Adipocyte (in vitro differentiated cells): ENCODE measurements around the gene DISP1.

Experiments
- DNase-seq: peaks from one replicate; pipeline ENCODE4 v3.0.0-alpha.2; 2015; ENCODE audit warnings: low read depth
- H3K27me3 ChIP-seq: replicated peaks from 2 replicates; pipeline ENCODE4 v1.7.0; 2013; ENCODE audit warnings: mild to moderate bottlenecking, low read length, moderate library complexity; ENCODE audit not compliant: control insufficient read depth, insufficient read depth
- H3K36me3 ChIP-seq: 2 replicates; pipeline ENCODE4 v1.7.0; 2013; ENCODE audit warnings: low read length, mild to moderate bottlenecking, moderate library complexity; ENCODE audit not compliant: control insufficient read depth, insufficient read depth, severe bottlenecking
- H3K4me1 ChIP-seq: 2 replicates; pipeline ENCODE4 v1.7.0; 2013; ENCODE audit warnings: mild to moderate bottlenecking, low read length, moderate library complexity; ENCODE audit not compliant: control insufficient read depth, insufficient read depth
- H3K4me3 ChIP-seq: 2 replicates; pipeline ENCODE4 v1.7.0; 2013; ENCODE audit warnings: mild to moderate bottlenecking, low read length, moderate library complexity
- H3K9ac ChIP-seq: 2 replicates; pipeline ENCODE4 v1.7.0; 2013; ENCODE audit warnings: mild to moderate bottlenecking, low read length, moderate library complexity
- H3K9me3 ChIP-seq: 2 replicates; pipeline ENCODE4 v1.7.0; 2013; ENCODE audit warnings: mild to moderate bottlenecking, low read length, moderate library complexity; ENCODE audit not compliant: control insufficient read depth

DISP1 gene

DNA sequence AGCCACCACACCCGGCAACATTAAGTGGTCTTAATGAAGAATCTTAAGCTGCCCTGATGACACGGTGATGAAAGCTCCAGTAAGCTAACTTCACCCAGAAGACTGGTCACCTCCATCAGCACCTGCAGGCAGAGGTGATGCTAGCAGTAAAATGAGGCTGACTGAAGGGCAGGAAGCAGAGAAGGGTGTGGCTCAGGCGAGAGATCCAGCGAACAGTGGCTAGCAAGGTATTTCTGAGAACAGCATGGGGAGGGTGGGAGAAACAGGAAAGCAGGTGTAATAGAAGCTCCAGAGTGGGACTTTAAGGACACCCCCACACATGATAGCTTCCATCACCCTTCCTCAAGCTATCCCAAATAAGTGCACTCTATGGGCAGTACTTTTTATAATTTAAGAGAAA lies 15.9 kb upstream of the DISP1 start:
- Histone ChIP-seq H3K9ac (no peak overlapping the region), H3K9me3 (no peaks in the 10 kb centered on the region), H3K27me3 (no peaks in the 10 kb centered on the region), H3K4me1 (peaks cover 4% of the 10 kb centered on the region), H3K4me3 (no peak overlapping the region), H3K36me3 (no peaks in the 10 kb centered on the region)
- no peak for DNase-seq

DNA sequence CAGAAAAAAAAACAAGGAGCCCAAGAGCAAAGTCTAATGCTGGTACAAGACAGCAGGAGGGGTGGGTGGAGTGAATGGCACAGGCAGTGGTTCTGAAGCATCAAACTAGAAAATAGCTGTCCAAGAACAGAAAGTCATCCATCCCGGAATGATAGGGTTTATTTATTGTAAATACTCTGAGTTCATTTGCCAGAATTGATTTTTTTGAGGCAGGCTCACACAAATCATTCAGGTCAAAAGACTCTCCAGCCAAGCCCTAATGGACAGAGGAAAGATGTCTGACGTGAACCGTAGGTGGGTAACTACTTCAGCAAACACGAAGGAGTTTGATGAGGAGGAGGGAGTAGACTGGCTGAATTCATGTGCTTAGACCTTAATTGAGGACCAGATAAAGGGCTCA lies 13.8 kb upstream of the DISP1 start:
- no peak for DNase-seq
- Histone ChIP-seq H3K27me3 (no peaks in the 10 kb centered on the region), H3K9ac (no peak overlapping the region), H3K9me3 (no peaks in the 10 kb centered on the region), H3K4me3 (no peak overlapping the region), H3K4me1 (peaks cover 8% of the 10 kb centered on the region), H3K36me3 (no peaks in the 10 kb centered on the region)

- Histone ChIP-seq H3K27me3 (no peaks in the 10 kb centered on the region), H3K36me3 (no peaks in the 10 kb centered on the region), H3K4me1 (peaks cover 19% of the 10 kb centered on the region), H3K9me3 (no peaks in the 10 kb centered on the region), H3K9ac (no peak overlapping the region), H3K4me3 (no peak overlapping the region)
- DNase-seq, result no peak
Measured at GRCh38 chr1:222811671-222812070, 3.2 kb upstream of the DISP1 start.

DNA sequence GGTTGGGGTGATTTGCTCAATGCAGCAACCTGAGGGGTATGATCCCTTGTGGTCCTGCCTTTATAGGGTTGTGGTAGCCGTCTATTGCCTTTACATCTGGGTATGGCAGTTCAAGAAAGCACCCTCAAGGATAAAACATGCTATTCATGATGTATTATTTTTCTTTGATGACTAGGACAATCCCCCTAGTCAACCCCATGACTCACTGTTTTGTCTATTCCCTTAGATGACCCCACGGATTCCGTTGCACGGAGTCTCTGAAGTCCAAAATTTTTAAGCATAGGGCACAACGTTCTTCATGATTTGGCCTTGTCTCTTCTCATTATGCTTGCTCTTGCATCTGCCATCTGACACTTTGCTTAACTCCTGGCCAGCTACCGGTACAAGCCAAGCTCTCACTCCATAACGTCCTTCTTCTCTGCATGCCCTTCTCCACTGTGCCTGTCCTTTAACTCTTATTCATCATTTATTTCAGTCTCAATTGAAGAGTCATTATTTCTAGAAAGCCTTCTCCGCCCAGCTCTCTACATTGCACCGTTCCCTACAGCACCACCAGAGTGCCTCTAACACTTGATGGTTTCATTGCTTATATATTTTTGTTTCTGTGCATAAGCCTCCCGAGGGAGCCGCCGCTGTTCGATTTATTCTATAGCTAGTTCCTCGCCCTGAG lies 838 bp upstream of the DISP1 start:
- Histone ChIP-seq H3K9me3 (no peaks in the 10 kb centered on the region), H3K4me3 (peak overlapping the region; percentile 98), H3K27me3 (no peaks in the 10 kb centered on the region), H3K36me3 (no peaks in the 10 kb centered on the region), H3K9ac (peak overlapping the region; percentile 89), H3K4me1 (peaks cover 41% of the 10 kb centered on the region)
- DNase-seq, result no peak

- Histone ChIP-seq H3K36me3 (no peaks in the 10 kb centered on the region), H3K4me1 (peaks cover 45% of the 10 kb centered on the region), H3K4me3 (peak overlapping the region; percentile 98), H3K9ac (peak overlapping the region; percentile 89), H3K27me3 (no peaks in the 10 kb centered on the region), H3K9me3 (no peaks in the 10 kb centered on the region)
- no peak for DNase-seq
Measured at GRCh38 chr1:222815440-222815765, 564 bp downstream of the DISP1 start.

GRCh38 chr1:222817529-222817928 lies 2.7 kb downstream of the DISP1 start:
- H3K4me3 ChIP-seq, result peak overlapping the region; percentile 22
- H3K9ac ChIP-seq, result no peak overlapping the region
- DNase-seq, result peak; percentile 83
- H3K36me3 ChIP-seq, result no peaks in the 10 kb centered on the region
- peaks cover 52% of the 10 kb centered on the region for H3K4me1 ChIP-seq
- H3K27me3 ChIP-seq, result no peaks in the 10 kb centered on the region
- no peaks in the 10 kb centered on the region for H3K9me3 ChIP-seq

DNA sequence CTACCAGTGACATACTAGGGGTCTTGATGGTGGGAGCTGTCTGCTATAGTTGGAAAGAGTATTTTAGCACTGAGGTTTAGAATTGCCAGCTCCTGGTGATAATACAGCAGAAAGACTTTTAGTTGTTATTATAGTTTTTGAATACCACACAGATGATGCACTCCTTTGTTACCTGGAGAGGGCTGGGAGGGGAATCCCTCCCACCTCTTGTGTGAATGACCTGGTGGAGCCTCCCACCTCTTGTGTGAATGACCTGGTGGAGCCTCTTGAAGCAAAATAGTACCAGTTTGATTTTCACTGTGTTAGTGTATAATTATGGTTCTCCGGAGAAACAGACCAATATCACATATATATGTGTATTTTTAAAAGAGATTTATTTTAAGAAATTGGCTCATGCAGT lies 3.3 kb downstream of the DISP1 start:
- no peak for DNase-seq
- Histone ChIP-seq H3K4me3 (peak overlapping the region; percentile 9), H3K4me1 (peaks cover 52% of the 10 kb centered on the region)

DNA sequence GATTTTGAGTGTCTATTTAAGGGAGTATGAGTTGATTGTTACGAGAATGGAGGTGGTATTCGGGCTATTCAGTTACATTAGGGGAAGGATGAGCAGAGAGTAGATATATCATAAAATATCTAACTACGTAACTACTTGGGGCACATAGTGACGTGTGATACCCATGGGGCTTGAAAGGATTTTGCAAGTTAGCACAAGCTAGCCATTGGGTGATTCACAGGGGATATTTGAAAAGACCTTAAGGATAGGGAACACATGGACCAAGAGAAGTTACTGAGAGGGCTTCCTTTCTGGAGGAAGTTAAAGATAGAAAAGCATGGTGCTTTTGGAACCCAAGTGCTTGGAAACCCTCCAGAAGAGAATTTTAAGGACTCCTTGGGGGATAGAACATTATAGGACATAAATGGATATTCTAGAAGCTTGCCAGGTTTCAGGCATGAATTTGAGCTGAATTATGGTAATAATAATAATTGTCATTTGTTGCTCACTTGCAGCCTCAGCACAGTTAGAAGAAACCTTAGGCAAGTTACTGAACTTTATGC lies 5.4 kb downstream of the DISP1 start:
- no peak overlapping the region for H3K9ac ChIP-seq
- no peak for DNase-seq
- H3K36me3 ChIP-seq, result no peaks in the 10 kb centered on the region
- H3K27me3 ChIP-seq, result no peaks in the 10 kb centered on the region
- peaks cover 42% of the 10 kb centered on the region for H3K4me1 ChIP-seq
- no peak overlapping the region for H3K4me3 ChIP-seq
- no peaks in the 10 kb centered on the region for H3K9me3 ChIP-seq

More for the DNA sequence above, 3.3 kb downstream of the DISP1 start:
- Histone ChIP-seq H3K9ac (no peak overlapping the region), H3K27me3 (no peaks in the 10 kb centered on the region), H3K9me3 (no peaks in the 10 kb centered on the region), H3K36me3 (no peaks in the 10 kb centered on the region)

GRCh38 chr1:222821239-222821638 lies 6.4 kb downstream of the DISP1 start:
- DNase-seq, result no peak
- Histone ChIP-seq H3K36me3 (no peaks in the 10 kb centered on the region), H3K9ac (no peak overlapping the region), H3K27me3 (no peaks in the 10 kb centered on the region), H3K4me1 (peaks cover 36% of the 10 kb centered on the region), H3K4me3 (no peak overlapping the region), H3K9me3 (no peaks in the 10 kb centered on the region)

- Histone ChIP-seq H3K36me3 (no peaks in the 10 kb centered on the region), H3K9ac (no peak overlapping the region), H3K4me3 (no peak overlapping the region), H3K9me3 (no peaks in the 10 kb centered on the region), H3K4me1 (peaks cover 15% of the 10 kb centered on the region), H3K27me3 (no peaks in the 10 kb centered on the region)
- DNase-seq, result no peak
Measured at GRCh38 chr1:222823695-222824094, 8.9 kb downstream of the DISP1 start.

DNA sequence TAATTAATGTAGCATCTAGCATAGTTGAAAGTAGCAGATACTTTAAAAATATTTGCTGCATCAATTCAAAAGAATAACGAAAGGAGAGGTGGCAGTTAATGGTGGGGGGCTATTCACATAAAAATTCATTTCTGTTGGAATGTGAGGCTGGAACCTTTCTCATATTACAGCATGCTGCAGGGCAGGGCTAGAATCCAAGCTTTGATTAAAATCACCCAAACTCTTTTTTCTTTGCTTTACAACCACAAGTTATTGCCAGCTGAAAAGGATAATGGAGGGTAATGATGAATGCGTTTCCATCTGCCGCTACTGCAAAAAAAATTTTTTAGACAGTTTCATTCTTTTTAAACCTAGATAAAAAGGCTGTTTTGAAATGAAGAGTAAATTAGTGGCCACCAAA lies 9.8 kb downstream of the DISP1 start:
- H3K36me3 ChIP-seq, result no peaks in the 10 kb centered on the region

GRCh38 chr1:222828939-222829338 lies 14.1 kb downstream of the DISP1 start:
- Histone ChIP-seq H3K9ac (no peak overlapping the region), H3K4me3 (no peak overlapping the region), H3K36me3 (no peaks in the 10 kb centered on the region), H3K9me3 (no peaks in the 10 kb centered on the region), H3K27me3 (no peaks in the 10 kb centered on the region), H3K4me1 (peaks cover 12% of the 10 kb centered on the region)
- peak; percentile 16 for DNase-seq

More for the DNA sequence above, 9.8 kb downstream of the DISP1 start:
- H3K4me1 ChIP-seq, result peaks cover 14% of the 10 kb centered on the region
- no peak overlapping the region for H3K9ac ChIP-seq
- H3K4me3 ChIP-seq, result no peak overlapping the region
- H3K9me3 ChIP-seq, result no peaks in the 10 kb centered on the region
- H3K27me3 ChIP-seq, result no peaks in the 10 kb centered on the region
- peak; percentile 51 for DNase-seq
